ENCODE data around the gene ZNF816.

ZNF816 gene

DNA sequence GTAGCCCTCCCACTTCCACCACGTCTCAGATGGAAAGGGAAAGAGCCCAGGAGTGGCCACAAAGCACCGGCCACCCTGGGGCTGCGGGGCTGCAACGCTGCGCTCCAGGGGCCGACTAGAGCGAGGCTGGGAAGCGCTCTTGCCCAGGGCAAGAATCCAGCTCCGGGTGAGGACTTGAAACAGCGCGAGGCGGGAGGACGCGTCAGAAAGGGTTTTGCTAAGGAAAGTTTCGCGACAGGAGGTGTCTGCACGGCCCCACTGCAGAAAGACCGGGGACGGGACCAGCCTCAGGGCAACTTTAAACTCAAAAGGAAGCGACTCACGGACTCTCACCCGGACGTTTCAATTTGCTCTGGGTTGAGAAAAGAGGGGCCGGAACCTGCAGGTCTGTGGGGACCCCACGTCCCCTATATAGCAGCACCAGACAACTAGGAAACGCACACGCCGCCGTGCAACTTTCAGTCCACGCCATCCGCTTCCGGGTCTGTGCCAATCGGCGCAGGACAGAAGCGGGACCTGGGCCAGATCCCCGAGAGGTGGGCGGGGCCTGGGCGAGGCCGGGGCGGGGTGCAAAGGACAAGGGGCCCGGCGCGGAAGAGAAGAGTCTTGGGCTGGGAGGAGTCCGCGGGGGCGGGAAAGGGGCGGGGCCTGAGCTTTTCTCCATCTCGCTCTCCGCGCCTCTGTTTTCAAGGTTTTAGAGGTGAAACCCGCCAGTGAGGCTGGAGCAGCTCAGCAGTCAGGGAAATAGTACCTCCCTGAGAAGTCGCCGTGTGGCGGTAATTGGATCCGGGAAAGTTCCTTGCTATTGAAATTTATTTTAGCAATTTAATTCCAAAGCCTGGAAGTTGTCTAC, at the start of gene ZNF816:
TSS of gene ZNF816 (minus strand) at position 488 of the 853 bp plus-strand sequence. CDS start 6,792 bp downstream, outside the sequence.
- peak; percentile 96 for DNase-seq (ENCODE audit: low read depth)
- TF ChIP-seq, protein P1, sequence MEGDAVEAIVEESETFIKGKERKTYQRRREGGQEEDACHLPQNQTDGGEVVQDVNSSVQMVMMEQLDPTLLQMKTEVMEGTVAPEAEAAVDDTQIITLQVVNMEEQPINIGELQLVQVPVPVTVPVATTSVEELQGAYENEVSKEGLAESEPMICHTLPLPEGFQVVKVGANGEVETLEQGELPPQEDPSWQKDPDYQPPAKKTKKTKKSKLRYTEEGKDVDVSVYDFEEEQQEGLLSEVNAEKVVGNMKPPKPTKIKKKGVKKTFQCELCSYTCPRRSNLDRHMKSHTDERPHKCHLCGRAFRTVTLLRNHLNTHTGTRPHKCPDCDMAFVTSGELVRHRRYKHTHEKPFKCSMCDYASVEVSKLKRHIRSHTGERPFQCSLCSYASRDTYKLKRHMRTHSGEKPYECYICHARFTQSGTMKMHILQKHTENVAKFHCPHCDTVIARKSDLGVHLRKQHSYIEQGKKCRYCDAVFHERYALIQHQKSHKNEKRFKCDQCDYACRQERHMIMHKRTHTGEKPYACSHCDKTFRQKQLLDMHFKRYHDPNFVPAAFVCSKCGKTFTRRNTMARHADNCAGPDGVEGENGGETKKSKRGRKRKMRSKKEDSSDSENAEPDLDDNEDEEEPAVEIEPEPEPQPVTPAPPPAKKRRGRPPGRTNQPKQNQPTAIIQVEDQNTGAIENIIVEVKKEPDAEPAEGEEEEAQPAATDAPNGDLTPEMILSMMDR (conservative IDR thresholded peaks at IDR 0.05; ENCODE audit: low read depth, low read length), result no peak
- H3K4me3 ChIP-seq (ENCODE audit: low read depth, low read length), result peak within 1 kb of the TSS; percentile 79

DNA sequence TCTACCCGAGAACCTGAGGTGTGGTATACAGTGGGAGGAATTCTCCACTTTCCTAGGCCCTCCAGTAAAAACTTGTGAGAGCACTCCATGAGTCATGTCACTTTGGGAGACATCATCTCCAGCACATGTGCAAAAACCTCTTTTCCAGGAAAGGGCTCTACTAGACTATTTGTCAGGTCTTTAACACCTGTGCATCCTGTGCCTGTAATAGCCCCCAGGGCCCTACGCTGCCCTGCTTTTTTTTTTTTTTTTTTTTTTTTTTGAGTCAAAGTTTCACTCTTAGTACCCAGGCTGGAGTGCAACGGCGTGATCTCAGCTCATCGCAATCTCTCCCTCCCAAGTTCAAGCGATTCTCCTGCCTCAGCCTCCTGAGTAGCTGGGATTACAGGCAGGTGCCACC, 49.3 kb upstream of the ZNF816 start:
- H3K4me3 ChIP-seq (ENCODE audit: low read depth, low read length), result no peak overlapping the region
- no peak for DNase-seq (ENCODE audit: low read depth)
- TF ChIP-seq, protein P1 (conservative IDR thresholded peaks at IDR 0.05; ENCODE audit: low read depth, low read length), result no peak

DNA sequence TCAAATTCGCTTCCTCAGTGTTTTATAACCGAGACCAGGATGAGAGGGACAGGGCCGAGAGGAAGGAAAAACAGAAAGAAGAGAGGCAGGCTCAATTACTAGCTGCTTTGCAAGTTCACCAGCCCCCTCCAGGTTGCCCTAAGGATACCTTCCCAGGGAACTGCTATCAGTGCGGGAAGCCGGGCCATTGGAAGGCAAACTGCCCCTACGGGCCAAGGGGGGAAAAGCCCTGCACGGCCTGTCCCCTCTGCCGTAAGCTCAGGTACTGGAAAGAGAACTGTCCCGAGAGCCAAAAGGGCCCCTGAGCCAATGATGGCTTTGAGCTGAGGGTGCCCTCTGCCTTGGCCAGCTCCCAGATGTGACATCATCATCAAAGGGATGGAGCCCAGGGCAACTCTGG, 47.8 kb upstream of the ZNF816 start:
- no peak for DNase-seq (ENCODE audit: low read depth)
- H3K4me3 ChIP-seq (ENCODE audit: low read depth, low read length), result no peak overlapping the region
- TF ChIP-seq, protein P1 (conservative IDR thresholded peaks at IDR 0.05; ENCODE audit: low read depth, low read length), result no peak

DNA sequence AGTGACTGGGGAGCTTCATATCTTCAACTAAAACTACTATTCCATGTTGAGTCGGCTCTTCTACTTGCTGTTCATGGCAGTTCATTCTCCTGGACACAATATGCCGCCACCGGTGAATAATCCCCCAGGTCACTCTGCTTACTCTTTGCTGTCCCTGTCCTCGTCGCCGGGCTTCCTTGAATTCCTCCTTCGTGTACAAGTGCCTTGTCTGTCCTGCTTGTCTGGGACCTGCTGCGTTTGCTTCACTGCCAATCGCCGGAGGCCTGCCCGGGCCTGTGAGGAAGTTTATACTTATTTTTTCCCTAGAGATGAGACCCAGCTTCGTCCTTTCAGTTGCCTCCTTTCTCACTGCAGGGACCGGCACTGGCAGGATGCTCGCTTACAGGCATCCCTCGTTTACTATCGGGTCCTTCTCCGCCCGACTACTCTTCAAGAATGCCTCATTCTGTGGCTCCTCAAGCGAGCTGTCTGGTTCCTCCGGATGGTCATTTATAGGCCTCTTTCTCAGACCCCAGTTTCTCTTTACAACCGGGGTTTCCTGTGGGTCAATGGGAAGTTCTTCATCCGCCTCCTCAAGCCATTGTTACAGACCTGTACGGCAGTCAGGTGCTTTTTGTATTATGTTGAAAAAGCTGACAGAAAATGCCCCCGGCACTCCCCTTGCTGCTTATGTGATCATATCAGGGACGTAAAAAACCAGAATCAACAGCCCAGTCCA, 45.5 kb upstream of the ZNF816 start:
- no peak overlapping the region for H3K4me3 ChIP-seq (ENCODE audit: low read depth, low read length)
- TF ChIP-seq, protein P1 (conservative IDR thresholded peaks at IDR 0.05; ENCODE audit: low read depth, low read length), result no peak
- DNase-seq (ENCODE audit: low read depth), result no peak

DNA sequence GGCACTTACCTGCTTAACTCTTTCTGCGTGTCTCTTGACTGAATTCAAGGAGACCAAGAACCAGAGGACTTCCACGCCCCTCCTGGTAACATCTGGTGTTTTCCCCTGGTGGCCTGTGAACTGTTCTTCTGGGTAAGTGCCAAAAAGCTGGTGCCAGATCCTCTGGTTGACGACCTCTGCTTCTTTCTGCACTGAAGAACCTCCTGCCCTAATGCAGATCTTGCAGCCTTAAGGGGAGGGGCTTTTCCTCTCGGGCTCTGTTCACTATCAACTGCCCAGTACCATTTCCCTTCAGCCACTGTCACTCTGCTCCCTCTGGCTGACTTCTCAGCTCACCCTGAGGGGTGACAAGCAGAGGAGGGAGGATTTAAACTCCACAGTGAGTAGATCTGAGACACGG, 44.9 kb upstream of the ZNF816 start:
- no peak overlapping the region for H3K4me3 ChIP-seq (ENCODE audit: low read depth, low read length)
- TF ChIP-seq, protein P1 (conservative IDR thresholded peaks at IDR 0.05; ENCODE audit: low read depth, low read length), result no peak
- no peak for DNase-seq (ENCODE audit: low read depth)

DNA sequence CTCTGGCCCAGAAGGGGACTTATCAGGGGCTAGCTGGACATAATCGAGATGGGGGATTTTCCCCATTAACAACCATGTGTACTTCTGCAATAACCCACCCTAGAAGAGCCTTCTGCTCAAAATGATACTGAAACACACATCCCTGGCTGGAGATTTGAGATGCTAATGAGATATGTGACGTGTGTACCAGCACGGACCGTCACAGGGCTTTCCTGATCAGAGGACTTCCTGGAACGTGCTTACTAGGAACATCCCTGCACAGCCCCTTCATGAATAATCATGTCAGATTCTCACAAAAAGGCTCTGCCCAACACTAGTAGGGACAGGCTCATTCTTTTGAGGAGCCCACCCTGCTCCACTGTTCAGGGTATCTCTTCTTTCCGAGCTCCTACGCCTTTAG, 44.5 kb upstream of the ZNF816 start:
- H3K4me3 ChIP-seq (ENCODE audit: low read depth, low read length), result no peak overlapping the region
- DNase-seq (ENCODE audit: low read depth), result no peak
- TF ChIP-seq, protein P1 (conservative IDR thresholded peaks at IDR 0.05; ENCODE audit: low read depth, low read length), result no peak

Data from choroid plexus epithelial cell (primary cell).